Measurements from ENCODE around the gene ATP2B3.

DNA sequence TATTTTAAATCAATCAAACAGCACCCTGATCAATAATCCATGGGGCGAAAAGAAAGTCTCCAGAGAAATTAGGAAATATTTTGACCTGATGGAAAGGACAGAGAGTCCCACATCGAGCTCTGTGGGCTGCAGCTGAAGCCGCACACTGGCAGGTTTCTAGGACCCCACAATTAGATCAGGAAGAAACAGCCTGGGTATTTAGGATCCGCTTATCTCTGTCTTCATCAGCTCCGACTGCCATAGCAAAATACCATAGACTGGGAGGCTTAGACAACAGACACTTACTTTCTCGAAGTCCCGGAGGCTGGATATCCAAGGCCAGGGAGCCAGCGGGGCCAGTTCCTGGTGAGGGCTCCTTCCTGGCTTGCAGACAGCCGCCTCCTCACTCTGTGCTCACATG, 45.1 kb downstream of the ATP2B3 start:
- TF ChIP-seq, protein P1, sequence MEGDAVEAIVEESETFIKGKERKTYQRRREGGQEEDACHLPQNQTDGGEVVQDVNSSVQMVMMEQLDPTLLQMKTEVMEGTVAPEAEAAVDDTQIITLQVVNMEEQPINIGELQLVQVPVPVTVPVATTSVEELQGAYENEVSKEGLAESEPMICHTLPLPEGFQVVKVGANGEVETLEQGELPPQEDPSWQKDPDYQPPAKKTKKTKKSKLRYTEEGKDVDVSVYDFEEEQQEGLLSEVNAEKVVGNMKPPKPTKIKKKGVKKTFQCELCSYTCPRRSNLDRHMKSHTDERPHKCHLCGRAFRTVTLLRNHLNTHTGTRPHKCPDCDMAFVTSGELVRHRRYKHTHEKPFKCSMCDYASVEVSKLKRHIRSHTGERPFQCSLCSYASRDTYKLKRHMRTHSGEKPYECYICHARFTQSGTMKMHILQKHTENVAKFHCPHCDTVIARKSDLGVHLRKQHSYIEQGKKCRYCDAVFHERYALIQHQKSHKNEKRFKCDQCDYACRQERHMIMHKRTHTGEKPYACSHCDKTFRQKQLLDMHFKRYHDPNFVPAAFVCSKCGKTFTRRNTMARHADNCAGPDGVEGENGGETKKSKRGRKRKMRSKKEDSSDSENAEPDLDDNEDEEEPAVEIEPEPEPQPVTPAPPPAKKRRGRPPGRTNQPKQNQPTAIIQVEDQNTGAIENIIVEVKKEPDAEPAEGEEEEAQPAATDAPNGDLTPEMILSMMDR (IDR thresholded peaks at IDR 0.05) = no peak
- TF ChIP-seq POLR2A (IDR thresholded peaks at IDR 0.05) = no peak
